Smooth muscle cell (in vitro differentiated cells): ENCODE data around the gene CPT2. TPM values are rescaled to one million over a fixed set of nuclear protein-coding genes. Genes with fewer than 3 reads are reported as not detected.

Source experiments
- DNase-seq: peaks from one replicate; lab custom pipeline; 2025; ENCODE audit not compliant: unreplicated experiment; lab: John Stamatoyannopoulos, UW
- H2AFZ ChIP-seq: fragments of 200-600 bp; sonication (generic); 2 replicates; pipeline ENCODE4 v1.6.0; 2016; ENCODE audit warnings: antibody characterized with exemption, low read depth, mild to moderate bottlenecking
- H3F3A ChIP-seq: fragments of 200-600 bp; sonication (generic); 2 replicates; pipeline ENCODE4 v1.6.0; 2017; ENCODE audit warnings: antibody characterized with exemption, low read depth
- H3K27ac ChIP-seq: fragments of 200-600 bp; sonication (generic); 2 replicates; pipeline ENCODE4 v1.5.1; 2016; ENCODE audit warnings: low read depth, mild to moderate bottlenecking
- H3K27me3 ChIP-seq: fragments of 200-600 bp; sonication (generic); 2 replicates; pipeline ENCODE4 v1.6.1; 2016; ENCODE audit warnings: low read depth, mild to moderate bottlenecking
- H3K36me3 ChIP-seq: fragments of 200-600 bp; sonication (generic); 2 replicates; pipeline ENCODE4 v1.5.1; 2016; ENCODE audit warnings: low read depth
- H3K4me1 ChIP-seq: fragments of 200-600 bp; sonication (generic); 2 replicates; pipeline ENCODE4 v1.5.1; 2016; ENCODE audit warnings: low read depth
- H3K4me2 ChIP-seq: fragments of 200-600 bp; sonication (generic); 2 replicates; pipeline ENCODE4 v1.6.0; 2016; ENCODE audit warnings: mild to moderate bottlenecking
- H3K4me3 ChIP-seq: fragments of 200-600 bp; sonication (generic); 2 replicates; pipeline ENCODE4 v1.5.1; 2016; ENCODE audit warnings: mild to moderate bottlenecking
- H3K79me2 ChIP-seq: fragments of 200-600 bp; sonication (generic); 2 replicates; pipeline ENCODE4 v1.6.0; 2016; ENCODE audit warnings: low read depth, mild to moderate bottlenecking
- H3K9ac ChIP-seq: fragments of 200-600 bp; sonication (generic); 2 replicates; pipeline ENCODE4 v1.6.0; 2016; ENCODE audit warnings: low read depth
- H3K9me3 ChIP-seq: fragments of 200-600 bp; sonication (generic); replicated peaks from 2 replicates; pipeline ENCODE4 v1.5.1; 2016; ENCODE audit warnings: low read depth
- H4K20me1 ChIP-seq: fragments of 200-600 bp; sonication (generic); 2 replicates; pipeline ENCODE4 v1.6.0; 2016; ENCODE audit warnings: low read depth
- CTCF ChIP-seq: fragments of 200-600 bp; sonication (generic); IDR thresholded peaks from 2 replicates; pipeline ENCODE4 v1.5.1; 2017; ENCODE audit warnings: borderline replicate concordance, mild to moderate bottlenecking, antibody characterized with exemption; ENCODE audit not compliant: insufficient read depth, poor library complexity, severe bottlenecking
- WGBS: methylation state at CpG from one replicate; pipeline ENCODE4 v1.1.7; 2016; ENCODE audit warnings: low lambda C conversion rate; 5-methylcytosine and 5-hydroxymethylcytosine counted together
- polyA plus RNA-seq: library from polyadenylated mRNA; unstranded; fragments of >200 nt; fragmentation: Nextera tagmentation; extraction: Ambion mirVana; gene quantifications from 2 replicates; pipeline ENCODE4 v1.2.1, GENCODE V29; 2016
- total RNA-seq: library from RNA; depleted of rRNA; stranded (reverse); fragments of >200 nt; gene quantifications from 2 replicates; pipeline ENCODE4 v1.2.3, GENCODE V29; 2014

CPT2 gene
- total and polyA plus RNA-seq, 2 experiments from 2014 or later: 13.3 to 15.7 TPM

DNA sequence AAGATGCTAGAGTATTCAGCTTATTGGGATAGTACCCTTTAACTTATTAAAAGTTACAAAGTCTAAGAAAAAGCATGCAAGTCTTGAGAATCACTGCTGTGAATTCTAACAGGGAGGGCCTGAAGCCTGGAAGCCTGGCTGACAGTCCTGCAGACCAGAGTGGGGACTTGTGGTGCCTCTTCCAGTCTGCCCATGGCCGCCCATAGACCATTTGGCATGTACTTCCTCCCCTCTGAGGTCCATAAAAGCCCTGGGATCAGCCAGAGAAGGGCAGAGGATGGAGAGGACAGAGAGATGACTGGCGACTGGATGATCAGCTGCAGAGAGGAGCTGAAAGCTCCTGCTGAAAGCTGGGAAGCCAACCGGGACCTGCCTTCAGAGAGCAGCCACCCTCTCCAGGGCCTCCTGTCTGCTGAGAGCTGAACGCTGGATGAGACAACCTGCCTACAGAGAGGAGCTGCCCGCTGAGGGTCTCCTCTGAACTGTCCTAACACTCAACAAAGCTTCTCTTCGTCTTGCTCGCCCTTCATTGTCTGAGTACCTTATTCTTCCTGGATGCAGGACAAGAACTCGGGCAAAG is 41.7 kb upstream of the CPT2 start:
- peak overlapping the region; percentile 20 for H2AFZ ChIP-seq
- H3K9me3 ChIP-seq: no peaks in the 10 kb centered on the region
- no peak for DNase-seq
- no peak overlapping the region for H3K27ac ChIP-seq
- no peaks in the 10 kb centered on the region for H3K36me3 ChIP-seq
- no peak for TF ChIP-seq CTCF
- no peak overlapping the region for H3K4me2 ChIP-seq
- no peaks in the 10 kb centered on the region for H3K27me3 ChIP-seq
- no peaks in the 10 kb centered on the region for H4K20me1 ChIP-seq
- no peaks in the 10 kb centered on the region for H3F3A ChIP-seq
- H3K9ac ChIP-seq: no peak overlapping the region
- H3K4me1 ChIP-seq: no peaks in the 10 kb centered on the region
- 83% methylated on average over 8 of the region's 8 CpGs for WGBS
- no peak overlapping the region for H3K4me3 ChIP-seq
- no peaks in the 10 kb centered on the region for H3K79me2 ChIP-seq

GRCh38 chr1:53155534-53155933 is 41.1 kb upstream of the CPT2 start:
- Histone ChIP-seq H3K4me1 (no peaks in the 10 kb centered on the region), H3F3A (no peaks in the 10 kb centered on the region), H3K36me3 (no peaks in the 10 kb centered on the region), H2AFZ (no peak overlapping the region), H3K9me3 (no peaks in the 10 kb centered on the region), H3K27ac (no peak overlapping the region), H3K79me2 (no peaks in the 10 kb centered on the region), H4K20me1 (no peaks in the 10 kb centered on the region), H3K27me3 (no peaks in the 10 kb centered on the region), H3K4me3 (no peak overlapping the region), H3K4me2 (no peak overlapping the region), H3K9ac (no peak overlapping the region)
- DNase-seq: no peak
- no peak for TF ChIP-seq CTCF
- 81% methylated on average over 1 of the region's 1 CpG for WGBS

DNA sequence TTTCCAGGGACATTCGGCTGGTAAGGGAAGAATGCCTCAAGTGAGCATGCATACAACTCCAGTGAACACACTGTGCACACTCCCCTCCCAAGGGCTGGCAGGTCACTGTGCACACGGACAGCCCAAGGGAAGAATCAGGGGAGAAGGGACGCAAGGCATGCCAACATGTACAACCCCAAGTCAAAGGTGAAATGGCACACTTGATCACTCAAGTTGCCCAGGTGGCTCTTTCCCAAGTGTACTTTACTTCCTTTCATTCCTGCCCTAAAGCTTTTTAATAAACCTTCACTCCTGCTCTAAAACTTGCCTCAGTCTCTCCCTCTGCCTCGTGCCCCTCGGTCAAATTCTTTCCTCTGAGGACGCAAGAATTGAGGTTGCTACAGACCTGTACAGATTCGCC is 40.7 kb upstream of the CPT2 start:
- Histone ChIP-seq H3K4me1 (no peaks in the 10 kb centered on the region), H3K4me3 (no peak overlapping the region), H3K9me3 (no peaks in the 10 kb centered on the region), H3F3A (no peaks in the 10 kb centered on the region), H3K27ac (no peak overlapping the region), H4K20me1 (no peaks in the 10 kb centered on the region), H3K4me2 (no peak overlapping the region), H3K27me3 (no peaks in the 10 kb centered on the region), H3K36me3 (no peaks in the 10 kb centered on the region), H3K9ac (no peak overlapping the region), H2AFZ (no peak overlapping the region), H3K79me2 (no peaks in the 10 kb centered on the region)
- no peak for TF ChIP-seq CTCF
- DNase-seq: no peak
- 98% methylated on average over 7 of the region's 7 CpGs for WGBS

- H3K9ac ChIP-seq: no peak overlapping the region
- no peak overlapping the region for H2AFZ ChIP-seq
- H3K27ac ChIP-seq: no peak overlapping the region
- H3K36me3 ChIP-seq: no peaks in the 10 kb centered on the region
- no peak overlapping the region for H3K4me3 ChIP-seq
- no peaks in the 10 kb centered on the region for H3K4me1 ChIP-seq
- H3K4me2 ChIP-seq: no peak overlapping the region
- no peak for DNase-seq
- H3K9me3 ChIP-seq: no peaks in the 10 kb centered on the region
- no peaks in the 10 kb centered on the region for H4K20me1 ChIP-seq
- WGBS: 83% methylated on average over 3 of the region's 3 CpGs
- no peak for TF ChIP-seq CTCF
- H3K27me3 ChIP-seq: no peaks in the 10 kb centered on the region
- no peaks in the 10 kb centered on the region for H3F3A ChIP-seq
- no peaks in the 10 kb centered on the region for H3K79me2 ChIP-seq
These were observed 39.8 kb upstream of the CPT2 start for GRCh38 chr1:53156783-53157182.
